Measurements from ENCODE around the gene HOXB7.
A peak's percentile ranks its signal among the peaks of the same experiment; 100 is the strongest.

Gene HOXB7

DNA sequence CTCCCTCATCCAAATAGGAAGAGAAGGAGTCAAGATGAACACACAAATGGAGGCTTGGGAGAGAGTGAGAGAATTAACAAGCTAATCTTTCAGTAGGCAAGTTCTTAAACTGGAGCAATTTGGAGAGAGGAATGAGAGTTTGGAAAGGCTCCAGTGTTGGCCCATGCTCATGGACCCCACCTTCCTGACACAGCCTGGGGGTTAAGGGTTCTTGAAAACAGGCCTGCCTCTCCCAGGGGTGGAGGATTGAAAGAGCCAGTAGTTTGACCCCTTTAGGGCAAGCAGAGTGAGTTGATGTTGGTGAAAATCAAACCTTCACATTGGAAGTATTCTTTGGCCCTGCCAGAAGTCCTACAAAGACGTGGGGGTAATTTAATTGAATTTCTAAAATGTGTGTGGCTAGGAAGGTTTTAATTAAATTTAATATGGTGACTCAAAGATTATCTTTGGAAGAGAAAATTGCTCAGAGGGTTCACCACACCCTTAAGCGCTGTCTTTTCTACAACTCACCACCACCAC is 26.5 kb downstream of the HOXB7 start:
- Mint-ChIP-seq H3K9me3 (no peaks in the 10 kb centered on the region), H3K36me3 (ENCODE audit: low read depth) (no peaks in the 10 kb centered on the region), H3K27ac (no peak overlapping the region), H3K4me1 (ENCODE audit: low read depth) (peaks cover 53% of the 10 kb centered on the region), H3K27me3 (ENCODE audit: low read depth) (peaks cover 86% of the 10 kb centered on the region), H3K4me3 (peak overlapping the region; percentile 89)
- DNase-seq (ENCODE audit: low spot score), result no peak

DNA sequence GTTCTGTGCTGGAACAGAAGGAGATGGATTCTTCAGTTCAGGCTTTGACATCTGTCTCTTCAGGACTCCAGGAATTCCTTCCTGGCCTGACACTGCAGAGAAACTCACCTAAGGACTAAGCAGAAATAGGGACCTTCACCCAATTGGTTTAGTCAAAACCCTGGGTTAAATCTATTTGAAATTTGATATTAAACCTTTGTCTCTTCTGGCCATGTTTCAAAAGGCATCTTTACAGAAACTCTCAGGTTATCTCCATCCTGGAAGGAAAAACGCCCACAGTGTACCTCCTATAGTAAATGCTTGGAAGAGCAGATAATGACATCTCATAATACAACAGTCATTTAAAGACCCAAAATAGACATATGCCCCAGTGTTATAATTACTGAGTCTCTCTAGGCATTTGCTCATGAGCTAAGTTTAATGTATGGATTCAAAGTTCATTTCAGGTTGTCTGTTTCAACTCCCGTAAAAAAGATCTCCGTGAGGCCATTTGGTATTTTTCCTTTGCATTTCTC is 27.1 kb downstream of the HOXB7 start:
- H3K27ac Mint-ChIP-seq, result no peak overlapping the region
- H3K4me1 Mint-ChIP-seq (ENCODE audit: low read depth), result peaks cover 59% of the 10 kb centered on the region
- no peak for DNase-seq (ENCODE audit: low spot score)
- H3K36me3 Mint-ChIP-seq (ENCODE audit: low read depth), result peaks cover 3% of the 10 kb centered on the region
- H3K4me3 Mint-ChIP-seq, result peak overlapping the region; percentile 14
- no peaks in the 10 kb centered on the region for H3K9me3 Mint-ChIP-seq
- H3K27me3 Mint-ChIP-seq (ENCODE audit: low read depth), result peaks cover 86% of the 10 kb centered on the region

DNA sequence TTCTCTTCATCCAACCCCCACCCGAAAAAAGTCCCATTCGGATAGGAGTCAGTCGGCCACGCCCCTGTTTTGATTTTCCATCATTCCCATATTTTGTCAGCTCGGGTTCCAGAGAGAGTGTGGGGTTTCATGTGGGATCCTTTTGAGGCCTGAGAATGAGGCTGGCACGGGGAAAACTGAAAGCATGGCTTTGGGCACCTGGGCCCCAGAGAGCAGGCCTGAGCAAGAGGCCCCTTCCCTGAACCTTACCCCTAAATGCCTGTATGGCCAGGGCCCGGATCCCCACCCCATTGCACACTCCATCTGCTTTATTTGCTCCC is 28.1 kb downstream of the HOXB7 start:
- Mint-ChIP-seq H3K36me3 (ENCODE audit: low read depth) (peaks cover 7% of the 10 kb centered on the region), H3K4me3 (peak overlapping the region; percentile 66), H3K27me3 (ENCODE audit: low read depth) (peaks cover 78% of the 10 kb centered on the region), H3K9me3 (no peaks in the 10 kb centered on the region), H3K4me1 (ENCODE audit: low read depth) (peaks cover 59% of the 10 kb centered on the region), H3K27ac (no peak overlapping the region)
- no peak for DNase-seq (ENCODE audit: low spot score)

DNA sequence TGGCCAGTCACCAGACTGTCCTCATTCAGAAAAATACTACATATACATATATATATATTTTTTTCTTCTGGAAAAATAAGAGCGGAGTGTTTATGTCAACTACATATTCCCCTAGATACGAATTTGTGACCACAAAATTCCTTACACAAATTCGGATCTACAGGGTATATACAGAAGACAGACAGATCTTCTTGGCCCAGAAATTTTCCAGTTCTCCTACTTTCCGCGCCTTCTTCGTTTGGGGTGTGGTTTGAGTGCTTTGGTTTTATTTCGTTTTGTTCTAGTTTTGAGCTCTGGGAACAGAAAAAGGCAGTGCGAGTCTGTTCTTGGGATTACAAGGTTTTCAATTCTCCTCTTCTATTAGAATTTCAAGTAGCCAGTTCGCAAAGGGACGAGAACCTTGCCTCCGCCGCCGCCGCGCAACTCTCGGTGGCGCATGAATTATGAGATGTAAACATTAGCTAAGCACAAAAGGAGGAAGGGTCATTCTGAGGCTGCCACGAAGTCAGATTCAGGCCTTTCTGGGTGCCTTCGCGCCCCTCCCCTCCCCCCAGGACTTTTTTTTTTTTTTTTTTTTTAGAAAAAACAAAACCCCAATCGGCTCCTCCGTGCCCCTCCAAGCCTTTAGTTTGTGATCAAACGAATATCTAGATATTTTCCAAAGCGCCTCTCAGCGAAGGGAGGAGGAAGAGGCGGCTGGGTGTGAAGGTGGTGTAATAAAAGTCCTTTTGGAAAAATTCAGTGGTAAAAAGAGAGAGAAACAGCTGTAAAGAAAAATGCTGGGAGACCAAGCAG is 30.9 kb downstream of the HOXB7 start:
- DNase-seq (ENCODE audit: low spot score), result no peak
- H3K27ac Mint-ChIP-seq, result no peak overlapping the region

DNA sequence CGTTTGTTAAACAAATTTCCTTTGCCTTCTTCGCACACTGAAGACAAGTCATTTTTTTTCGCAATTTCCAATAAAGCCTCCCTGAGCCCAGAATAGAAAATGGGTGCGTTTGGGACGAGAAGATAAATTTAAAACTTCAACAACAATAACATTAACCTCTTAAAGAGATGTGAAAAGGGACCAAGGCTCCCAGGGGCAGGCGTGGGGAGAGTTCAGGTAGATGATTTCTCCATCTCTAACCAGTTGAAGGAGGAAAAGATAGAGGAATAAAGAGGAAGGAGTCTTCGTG is 31.4 kb downstream of the HOXB7 start:
- Mint-ChIP-seq H3K4me1 (ENCODE audit: low read depth) (peaks cover 47% of the 10 kb centered on the region), H3K9me3 (no peaks in the 10 kb centered on the region), H3K36me3 (ENCODE audit: low read depth) (peaks cover 11% of the 10 kb centered on the region), H3K27me3 (ENCODE audit: low read depth) (peaks cover 54% of the 10 kb centered on the region), H3K4me3 (peak overlapping the region; percentile 93), H3K27ac (no peak overlapping the region)
- no peak for DNase-seq (ENCODE audit: low spot score)

More for the DNA sequence above, 30.9 kb downstream of the HOXB7 start:
- Mint-ChIP-seq H3K9me3 (no peaks in the 10 kb centered on the region), H3K36me3 (ENCODE audit: low read depth) (peaks cover 11% of the 10 kb centered on the region), H3K4me1 (ENCODE audit: low read depth) (peaks cover 51% of the 10 kb centered on the region), H3K4me3 (peak overlapping the region; percentile 93), H3K27me3 (ENCODE audit: low read depth) (peaks cover 54% of the 10 kb centered on the region)

DNA sequence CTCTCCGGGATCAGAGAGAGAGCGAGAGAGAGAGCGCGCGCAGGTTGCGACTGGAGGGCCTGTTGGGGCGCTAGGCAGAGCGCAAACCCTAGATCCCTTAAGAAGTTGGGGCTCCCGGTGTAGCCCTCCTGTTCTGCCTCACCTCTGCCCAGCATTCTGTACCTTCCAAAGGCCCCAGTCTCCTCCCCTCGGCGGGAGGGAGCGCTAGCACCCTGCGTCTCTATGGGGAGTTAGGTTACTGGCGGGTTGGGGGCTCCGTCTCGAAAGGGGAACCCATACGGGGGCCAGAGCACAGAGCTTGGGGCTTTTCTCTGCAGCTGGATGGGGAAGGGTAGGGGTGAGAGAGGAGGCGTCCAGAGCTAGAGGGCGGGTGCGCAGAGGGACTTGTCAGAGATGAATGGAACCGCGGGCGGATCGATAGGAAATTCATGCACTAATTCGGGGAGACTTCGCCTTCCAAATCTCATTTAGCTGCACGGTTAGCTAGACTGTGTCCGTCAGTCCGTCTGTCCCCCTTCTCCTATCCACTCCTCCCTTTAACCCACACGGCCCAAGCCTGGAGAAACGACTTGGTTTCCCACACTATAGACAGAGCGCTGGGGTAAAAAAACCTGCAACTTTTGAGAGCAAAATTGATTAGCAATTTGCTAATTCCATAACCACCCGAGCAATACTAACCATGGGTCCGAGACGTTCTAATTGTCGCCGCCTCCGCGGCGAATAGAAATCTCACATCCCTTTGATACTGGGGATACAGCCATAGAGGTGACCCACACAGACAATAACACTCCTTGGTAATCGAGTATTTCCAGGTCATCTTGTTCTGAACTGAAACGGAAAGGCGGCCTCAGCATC is 32.0 kb downstream of the HOXB7 start:
- Mint-ChIP-seq H3K4me1 (ENCODE audit: low read depth) (peaks cover 43% of the 10 kb centered on the region), H3K9me3 (no peaks in the 10 kb centered on the region), H3K27me3 (ENCODE audit: low read depth) (peaks cover 52% of the 10 kb centered on the region), H3K4me3 (peak overlapping the region; percentile 93), H3K36me3 (ENCODE audit: low read depth) (peaks cover 11% of the 10 kb centered on the region), H3K27ac (peak overlapping the region; percentile 78)
- peak; percentile 23 for DNase-seq (ENCODE audit: low spot score)

DNA sequence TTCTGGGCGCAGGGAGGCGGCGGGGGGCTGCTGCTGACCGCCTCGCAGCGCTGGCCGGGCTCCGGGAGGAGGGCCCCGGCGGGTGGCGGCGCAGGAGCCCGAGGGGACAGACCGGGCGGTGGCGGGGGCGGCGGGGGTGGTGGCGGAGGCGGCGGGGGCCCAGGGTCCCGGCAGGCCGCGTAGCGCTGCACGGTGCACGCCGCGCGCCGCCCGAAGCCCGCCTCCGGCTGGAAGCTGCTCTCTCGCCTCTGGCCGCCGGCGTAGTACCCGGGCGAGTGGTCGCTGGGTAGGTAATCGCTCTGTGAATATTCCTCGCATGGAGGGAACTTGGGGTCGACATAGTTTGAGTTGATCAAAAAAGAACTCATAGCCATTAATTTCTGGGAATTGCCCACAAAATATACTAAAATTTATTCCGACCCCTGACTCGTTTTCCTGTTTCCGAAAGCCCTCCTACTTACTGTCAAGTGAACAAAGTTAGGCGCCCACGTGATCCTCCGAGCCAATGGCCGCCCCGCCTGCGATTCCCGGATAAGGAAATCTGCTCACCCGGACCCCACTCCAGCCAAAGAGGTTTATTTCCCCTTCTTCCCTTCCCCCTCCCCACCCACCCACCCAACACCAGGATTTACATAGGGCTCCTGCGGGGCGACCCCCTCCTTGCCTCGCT is 32.7 kb downstream of the HOXB7 start, which contains the start of gene HOXB4:
Gene HOXB4 (minus strand): TSS at position 405 of the 670 bp plus-strand sequence. CDS start 31 bp downstream, at position 374.
- DNase-seq (ENCODE audit: low spot score), result peak; percentile 72
- Mint-ChIP-seq H3K27ac (peak within 1 kb of the TSS; percentile 78), H3K27me3 (ENCODE audit: low read depth) (peaks cover 49% of the 10 kb centered on the region), H3K9me3 (no peaks in the 10 kb centered on the region), H3K4me1 (ENCODE audit: low read depth) (peaks cover 45% of the 10 kb centered on the region), H3K36me3 (ENCODE audit: low read depth) (peaks cover 14% of the 10 kb centered on the region), H3K4me3 (peak within 1 kb of the TSS; percentile 93)

DNA sequence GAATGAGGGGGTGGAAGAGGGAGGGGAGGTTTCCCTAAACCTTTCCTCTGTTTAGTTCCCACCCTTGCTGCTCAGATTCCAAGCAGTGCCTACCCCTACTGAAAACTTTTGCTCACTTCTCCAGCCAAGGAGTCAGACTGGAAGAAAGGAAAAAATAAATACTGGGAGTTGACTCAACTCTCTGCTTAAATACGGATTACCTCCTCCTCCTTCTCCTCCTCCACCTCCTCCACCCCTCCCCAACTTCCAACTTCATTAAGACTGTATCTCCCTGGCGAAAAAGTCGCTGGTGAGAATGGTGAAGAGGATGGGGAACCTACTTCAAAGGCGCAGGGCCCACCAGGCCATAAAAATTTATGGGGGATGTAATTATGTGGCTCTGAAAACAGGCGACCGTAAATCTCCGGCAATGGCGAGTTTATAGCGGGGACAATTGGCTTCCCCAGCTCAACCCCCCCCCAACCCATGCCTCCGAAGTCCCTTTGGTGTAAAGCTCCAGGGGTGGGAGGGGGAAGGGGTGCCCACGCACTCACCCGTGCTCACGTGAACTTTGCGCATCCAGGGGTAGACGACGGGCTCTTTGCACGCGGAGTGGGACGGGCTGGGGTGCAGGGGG is 33.4 kb downstream of the HOXB7 start:
- DNase-seq (ENCODE audit: low spot score), result no peak
- H3K9me3 Mint-ChIP-seq, result no peaks in the 10 kb centered on the region
- H3K27ac Mint-ChIP-seq, result peak overlapping the region; percentile 57
- H3K4me3 Mint-ChIP-seq, result peak overlapping the region; percentile 91
- peaks cover 43% of the 10 kb centered on the region for H3K4me1 Mint-ChIP-seq (ENCODE audit: low read depth)
- peaks cover 42% of the 10 kb centered on the region for H3K27me3 Mint-ChIP-seq (ENCODE audit: low read depth)
- peaks cover 15% of the 10 kb centered on the region for H3K36me3 Mint-ChIP-seq (ENCODE audit: low read depth)

DNA sequence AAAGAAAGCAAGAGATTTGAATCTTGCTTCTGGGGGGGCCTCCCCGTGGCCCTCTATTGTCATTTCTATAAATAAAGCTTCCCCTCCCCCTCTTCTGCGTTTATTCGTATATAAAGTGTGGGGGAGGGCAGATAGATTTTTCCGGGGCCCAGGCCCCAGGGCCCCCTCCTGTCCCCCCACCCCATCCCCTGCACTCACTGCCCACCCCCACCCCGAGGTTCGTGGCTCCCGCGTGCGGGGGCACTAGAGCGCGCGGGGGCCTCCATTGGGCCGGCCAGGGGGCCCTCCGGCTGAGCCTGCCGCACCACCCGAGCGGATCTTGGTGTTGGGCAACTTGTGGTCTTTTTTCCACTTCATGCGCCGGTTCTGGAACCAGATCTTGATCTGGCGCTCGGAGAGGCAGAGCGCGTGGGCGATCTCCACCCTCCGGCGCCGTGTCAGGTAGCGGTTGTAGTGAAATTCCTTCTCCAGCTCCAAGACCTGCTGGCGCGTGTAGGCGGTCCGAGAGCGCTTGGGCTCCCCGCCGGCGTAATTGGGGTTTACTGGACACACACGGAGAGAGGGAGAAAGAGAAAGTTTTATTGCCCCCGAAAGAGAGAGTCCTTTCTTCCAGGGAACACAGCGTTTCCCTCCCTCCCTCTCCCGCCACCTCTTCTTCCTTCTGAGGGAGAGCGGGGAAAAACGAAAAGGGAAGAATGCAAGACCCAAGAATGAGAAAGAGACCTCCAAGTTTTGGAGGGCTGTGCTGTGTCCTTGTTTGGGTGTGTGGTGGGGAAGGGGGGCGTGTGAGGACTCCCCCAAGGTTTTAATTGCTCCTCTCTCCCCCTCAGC is 34.1 kb downstream of the HOXB7 start:
- H3K9me3 Mint-ChIP-seq, result no peaks in the 10 kb centered on the region
- H3K4me1 Mint-ChIP-seq (ENCODE audit: low read depth), result peaks cover 40% of the 10 kb centered on the region
- H3K27me3 Mint-ChIP-seq (ENCODE audit: low read depth), result peaks cover 37% of the 10 kb centered on the region
- H3K4me3 Mint-ChIP-seq, result peak overlapping the region; percentile 91
- DNase-seq (ENCODE audit: low spot score), result no peak
- no peak overlapping the region for H3K27ac Mint-ChIP-seq
- peaks cover 18% of the 10 kb centered on the region for H3K36me3 Mint-ChIP-seq (ENCODE audit: low read depth)

DNA sequence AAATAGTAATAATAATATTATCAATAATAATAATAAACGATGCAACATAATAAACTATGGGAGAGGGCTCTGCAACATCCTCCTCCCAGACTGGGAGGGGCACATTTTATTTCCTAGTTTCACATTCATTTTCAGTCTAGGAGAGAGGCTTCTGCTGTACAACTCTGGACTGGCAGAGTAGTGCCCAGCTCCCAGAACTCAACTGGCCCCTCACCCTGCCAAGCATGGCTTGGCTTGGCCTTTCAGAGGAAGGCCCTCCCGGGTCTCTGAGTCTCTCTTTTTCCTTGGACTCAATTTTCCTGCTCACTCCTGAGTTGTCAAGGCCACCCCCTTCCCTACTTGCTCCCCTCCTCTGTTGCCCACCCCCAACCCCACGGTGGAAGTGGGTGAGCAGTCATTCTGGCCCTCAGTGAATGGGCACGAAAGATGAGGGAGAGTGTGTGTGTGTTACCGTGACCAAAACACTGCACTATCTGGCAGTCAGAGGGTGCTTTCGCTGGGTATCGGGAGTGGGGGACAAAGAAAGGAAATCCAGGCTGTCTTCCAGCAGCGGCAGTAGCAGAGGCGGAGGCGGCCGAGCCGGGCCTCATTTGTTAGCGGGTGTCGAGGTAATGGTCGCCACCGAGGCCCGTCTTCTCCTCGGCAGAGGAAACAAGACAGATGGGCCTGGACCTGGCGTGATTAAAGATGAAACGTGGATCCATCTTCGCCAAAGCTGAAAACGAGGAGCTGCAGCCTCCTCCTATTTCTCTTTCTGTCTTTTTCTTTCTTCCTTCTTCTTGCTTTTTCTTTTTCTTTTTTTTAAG is 34.9 kb downstream of the HOXB7 start:
- H3K9me3 Mint-ChIP-seq, result no peaks in the 10 kb centered on the region
- no peak overlapping the region for H3K27ac Mint-ChIP-seq
- peaks cover 29% of the 10 kb centered on the region for H3K27me3 Mint-ChIP-seq (ENCODE audit: low read depth)
- peaks cover 20% of the 10 kb centered on the region for H3K36me3 Mint-ChIP-seq (ENCODE audit: low read depth)
- H3K4me3 Mint-ChIP-seq, result peak overlapping the region; percentile 63
- DNase-seq (ENCODE audit: low spot score), result no peak
- H3K4me1 Mint-ChIP-seq (ENCODE audit: low read depth), result peaks cover 34% of the 10 kb centered on the region

DNA sequence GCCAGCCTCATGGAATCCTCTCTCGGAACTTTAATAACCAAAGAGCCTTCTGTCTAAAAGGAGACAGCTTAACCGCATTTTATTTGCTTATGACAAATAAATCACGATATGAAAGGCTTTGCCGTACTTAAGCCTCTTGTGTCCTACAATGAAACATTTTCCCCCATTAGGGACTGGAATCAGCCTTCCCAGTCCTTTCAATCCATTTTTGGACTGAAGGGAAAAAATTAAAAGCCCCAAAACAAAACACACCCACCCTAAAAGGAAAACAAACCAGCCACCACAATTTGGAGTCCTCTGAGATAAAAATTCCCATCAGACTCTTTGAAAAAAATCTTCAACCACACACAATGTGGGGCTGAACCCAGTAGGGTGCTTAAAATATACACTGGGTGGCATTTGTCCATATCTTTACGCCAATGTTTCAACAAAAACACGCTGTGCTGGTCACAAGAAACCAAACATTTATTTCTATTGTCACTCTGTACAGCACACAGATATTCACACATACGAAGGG is 35.7 kb downstream of the HOXB7 start:
- Mint-ChIP-seq H3K27ac (no peak overlapping the region), H3K4me3 (no peak overlapping the region)

DNA sequence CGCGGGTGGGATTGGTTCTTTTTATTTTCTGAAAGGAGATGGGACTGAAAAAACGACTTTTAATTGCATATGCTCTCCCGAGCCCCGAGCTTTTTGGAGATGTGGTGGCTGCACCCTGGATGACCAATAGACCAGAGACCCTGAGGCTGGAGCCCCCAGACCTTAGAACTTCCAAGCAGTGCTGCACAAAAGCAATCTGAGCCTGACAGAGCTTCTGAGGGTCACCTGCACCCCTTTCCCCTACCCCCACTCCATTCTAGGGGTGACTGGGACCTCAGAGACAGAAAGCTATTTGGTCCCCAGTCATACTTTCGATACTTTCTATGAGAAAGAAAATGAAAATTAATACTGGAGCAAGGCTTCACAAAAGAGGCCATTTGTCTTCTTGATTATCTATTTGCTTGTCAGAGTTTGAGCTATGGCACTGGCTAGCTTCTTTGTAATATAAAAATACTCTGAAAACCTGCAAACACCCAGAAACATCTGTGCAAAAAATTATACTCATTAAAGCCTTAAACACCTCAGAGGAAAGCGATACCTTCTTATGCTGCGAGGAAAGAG is 36.2 kb downstream of the HOXB7 start:
- peaks cover 20% of the 10 kb centered on the region for H3K36me3 Mint-ChIP-seq (ENCODE audit: low read depth)
- peaks cover 26% of the 10 kb centered on the region for H3K4me1 Mint-ChIP-seq (ENCODE audit: low read depth)
- H3K4me3 Mint-ChIP-seq, result no peak overlapping the region
- H3K27ac Mint-ChIP-seq, result no peak overlapping the region
- H3K27me3 Mint-ChIP-seq (ENCODE audit: low read depth), result peaks cover 24% of the 10 kb centered on the region
- no peaks in the 10 kb centered on the region for H3K9me3 Mint-ChIP-seq
- DNase-seq (ENCODE audit: low spot score), result no peak

More for the DNA sequence above, 35.7 kb downstream of the HOXB7 start:
- Mint-ChIP-seq H3K4me1 (ENCODE audit: low read depth) (peaks cover 30% of the 10 kb centered on the region), H3K9me3 (no peaks in the 10 kb centered on the region), H3K27me3 (ENCODE audit: low read depth) (peaks cover 24% of the 10 kb centered on the region), H3K36me3 (ENCODE audit: low read depth) (peaks cover 20% of the 10 kb centered on the region)
- no peak for DNase-seq (ENCODE audit: low spot score)
